GM12878 (cell line): ENCODE data around the gene AKT1. TPM values are rescaled to one million over a fixed set of nuclear protein-coding genes. Genes with fewer than 3 reads are reported as not detected.

Experiments used
- ATAC-seq: fragments of 200-7000 bp; cut with Tn5 transposase; 3 replicates; pipeline ENCODE4 v1.9.1; 2020; ENCODE audit warnings: mild to moderate bottlenecking, moderate library complexity
- BruUV-seq: library from RNA; stranded (reverse); fragments of 400-500 nt; replicated peaks from 2 replicates; lab custom pipeline; 2021; lab: Mats Ljungman, UMichigan
- CTCF ChIA-PET: fragments of 300-600 bp; sonication (Branson Sonifier 250); formaldehyde crosslinking; extraction: SDS; loops from one replicate; lab custom pipeline; 2021; ENCODE audit warnings: inconsistent platforms; lab: Yijun Ruan, JAX
- POLR2A ChIA-PET: fragments of 350-600 bp; formaldehyde crosslinking; extraction: SDS; loops from one replicate; lab custom pipeline; 2021; ENCODE audit warnings: inconsistent platforms; lab: Charles Lee
- RAD21 ChIA-PET: fragments of 300-600 bp; sonication (Branson Sonifier 250); formaldehyde crosslinking; loops from one replicate; lab custom pipeline; 2023; ENCODE audit warnings: antibody characterized with exemption; ENCODE audit not compliant: unreplicated experiment; lab: Charles Lee
- SMC1A ChIA-PET: fragments of 300-600 bp; sonication (Branson Sonifier 250); formaldehyde crosslinking; loops from one replicate; lab custom pipeline; 2023; ENCODE audit not compliant: unreplicated experiment, uncharacterized antibody; lab: Charles Lee
- DNase-seq: peaks from one replicate; pipeline ENCODE4 v3.0.0-alpha.2; 2011; ENCODE audit warnings: low read depth, low spot score
- FAIRE-seq: peaks from 3 replicates; lab custom pipeline; 2011; peaks lifted over from hg19 to GRCh38; lab: Jason Lieb, UNC
- H2AFZ ChIP-seq: 2 replicates; pipeline ENCODE4 v1.6.0; 2011; ENCODE audit warnings: low read depth, low read length, control low read depth; ENCODE audit not compliant: control insufficient read depth
- H3K27ac ChIP-seq: 2 replicates; pipeline ENCODE4 v1.5.1; 2011; ENCODE audit warnings: control low read depth; ENCODE audit not compliant: control insufficient read depth, insufficient read depth
- H3K27me3 ChIP-seq, 2 experiments: replicated peaks in 1 of 2; 2 replicates each; pipeline versions ENCODE4 v1.6.0 to v1.6.1; 2011; ENCODE audit warnings: low read length in 1 of 2; ENCODE audit not compliant: control insufficient read depth in 2 of 2, insufficient read depth in 2 of 2
- H3K36me3 ChIP-seq, 2 experiments: 2 replicates each; pipeline ENCODE4 v1.5.1; 2011; ENCODE audit warnings: low read length in 1 of 2; ENCODE audit not compliant: control insufficient read depth in 2 of 2, insufficient read depth in 2 of 2
- H3K4me1 ChIP-seq: 2 replicates; pipeline ENCODE4 v1.6.1; 2011; ENCODE audit warnings: mild to moderate bottlenecking, low read length, moderate library complexity, mixed read lengths; ENCODE audit not compliant: control insufficient read depth, insufficient read depth
- H3K4me2 ChIP-seq: 2 replicates; pipeline ENCODE4 v1.6.0; 2011; ENCODE audit warnings: control low read depth; ENCODE audit not compliant: control insufficient read depth, insufficient read depth
- H3K4me3 ChIP-seq: fragments of 200-600 bp; sonication (generic); 2 replicates; pipeline ENCODE4 v1.5.1; 2016
- H3K79me2 ChIP-seq: 2 replicates; pipeline ENCODE4 v1.6.0; 2011; ENCODE audit warnings: low read length; ENCODE audit not compliant: control insufficient read depth, insufficient read depth
- H3K9ac ChIP-seq: 2 replicates; pipeline ENCODE4 v1.8.0; 2011; ENCODE audit warnings: low read length, control low read depth, mixed read lengths; ENCODE audit not compliant: control insufficient read depth, insufficient read depth
- H3K9me3 ChIP-seq: replicated peaks from 3 replicates; pipeline ENCODE4 v1.5.1; 2011; ENCODE audit warnings: mild to moderate bottlenecking, low read length; ENCODE audit not compliant: control insufficient read depth, insufficient read depth
- H4K20me1 ChIP-seq: 2 replicates; pipeline ENCODE4 v1.6.0; 2011; ENCODE audit not compliant: control insufficient read depth, insufficient read depth
- ATF7 ChIP-seq: fragments of 450-650 bp; IDR thresholded peaks from 2 replicates; pipeline ENCODE4 v1.6.1; 2016; ENCODE audit warnings: low read depth, mild to moderate bottlenecking
- CTCF ChIP-seq, 3 experiments: IDR thresholded peaks in 2 of 3; conservative IDR thresholded peaks in 1 of 3; 2 replicates each; pipeline ENCODE4 v1.5.1; 2011; ENCODE audit warnings: low read depth in 3 of 3, low read length in 3 of 3, mild to moderate bottlenecking in 3 of 3, control low read depth in 2 of 3, moderate library complexity in 2 of 3, inconsistent platforms in 1 of 3, mixed read lengths in 1 of 3; ENCODE audit not compliant: control insufficient read depth in 2 of 3, insufficient read depth in 1 of 3; ENCODE audit errors: extremely low read depth in 1 of 3
- EGR1 ChIP-seq, 2 experiments: IDR thresholded peaks; 1 replicate in 1 of 2; 2 replicates in 1 of 2; pipeline ENCODE4 v1.6.1; 2011 to 2012; ENCODE audit warnings: low read depth in 2 of 2, low read length in 2 of 2, borderline replicate concordance in 1 of 2, mild to moderate bottlenecking in 1 of 2, moderate library complexity in 1 of 2
- JUNB ChIP-seq: IDR thresholded peaks from 2 replicates; pipeline ENCODE4 v1.6.1; 2016; ENCODE audit warnings: antibody characterized with exemption, mild to moderate bottlenecking
- MTA3 ChIP-seq: IDR thresholded peaks from 2 replicates; pipeline ENCODE4 v1.6.1; 2012; ENCODE audit warnings: low read length, inconsistent platforms, borderline replicate concordance
- NBN ChIP-seq: fragments of 450-650 bp; IDR thresholded peaks from 2 replicates; pipeline ENCODE4 v1.6.1; 2016
- NR2C1 ChIP-seq: fragments of 450-650 bp; IDR thresholded peaks from 2 replicates; pipeline ENCODE4 v1.6.1; 2017; ENCODE audit warnings: antibody characterized with exemption, mild to moderate bottlenecking, moderate library complexity
- NR2F1 ChIP-seq: fragments of 450-650 bp; conservative IDR thresholded peaks from 2 replicates; pipeline ENCODE4 v1.6.1; 2017; ENCODE audit warnings: mild to moderate bottlenecking
- POLR2A ChIP-seq: IDR thresholded peaks from 2 replicates; pipeline ENCODE4 v1.6.1; 2011; ENCODE audit warnings: low read depth, mild to moderate bottlenecking, low read length
- RAD21 ChIP-seq: IDR thresholded peaks from 2 replicates; pipeline ENCODE4 v1.6.1; 2011; ENCODE audit warnings: mild to moderate bottlenecking, low read depth, low read length, moderate library complexity; ENCODE audit not compliant: insufficient read depth
- RB1 ChIP-seq: fragments of 450-650 bp; formaldehyde crosslinking; IDR thresholded peaks from 2 replicates; pipeline ENCODE4 v1.6.1; 2017; ENCODE audit warnings: mild to moderate bottlenecking, borderline replicate concordance
- SMARCA5 ChIP-seq: fragments of 450-650 bp; IDR thresholded peaks from 2 replicates; pipeline ENCODE4 v1.6.1; 2017; ENCODE audit warnings: mild to moderate bottlenecking
- SUPT20H ChIP-seq: IDR thresholded peaks from 2 replicates; pipeline ENCODE4 v1.6.1; 2011; ENCODE audit warnings: low read depth, mild to moderate bottlenecking, low read length, moderate library complexity, borderline replicate concordance; ENCODE audit not compliant: control insufficient read depth
- TCF12 ChIP-seq: IDR thresholded peaks from 2 replicates; pipeline ENCODE4 v1.6.1; 2011; ENCODE audit warnings: low read depth, mild to moderate bottlenecking, low read length
- ZNF207 ChIP-seq: fragments of 450-650 bp; IDR thresholded peaks from 2 replicates; pipeline ENCODE4 v1.6.1; 2014; ENCODE audit warnings: antibody characterized with exemption, mild to moderate bottlenecking, borderline replicate concordance
- WGBS: methylation state at CpG from one replicate; pipeline ENCODE4 v1.1.6; 2016; ENCODE audit warnings: low lambda C conversion rate; ENCODE audit not compliant: insufficient replicate concordance, insufficient coverage; ENCODE audit errors: missing lambda C conversion rate; 5-methylcytosine and 5-hydroxymethylcytosine counted together
- in situ Hi-C: fragments of 300-500 bp; cut with MboI; formaldehyde crosslinking; loops from 9 replicates; pipeline ENCODE4 v1.14.3; 2018; ENCODE audit warnings: mixed read lengths
- intact Hi-C: fragments of 100-400 bp; cut with micrococcal nuclease; formaldehyde crosslinking; loops from one replicate; pipeline ENCODE4 v1.14.2; 2022; ENCODE audit not compliant: unreplicated experiment
- polyA plus RNA-seq, 11 experiments: library from polyadenylated mRNA; depleted of rRNA in 4 of 11; unstranded in 6 of 11; stranded (reverse) in 5 of 11; fragments of >200 nt; fragmentation: Nextera tagmentation in 4 of 11; fragmentation: Illumina TruSeq in 1 of 11; extraction: Ambion mirVana in 4 of 11; extraction: Trizol in 1 of 11; gene quantifications; 1 replicate in 1 of 11; 2 replicates in 10 of 11; pipeline versions ENCODE4 v1.2.1 to v1.2.3, GENCODE V29; 2011 to 2016; ENCODE audit warnings: inconsistent platforms in 2 of 11, missing spikeins in 2 of 11, low read depth in 1 of 11
- total RNA-seq, 4 experiments: library from RNA; depleted of rRNA in 3 of 4; stranded (reverse); fragments of >200 nt in 3 of 4; fragmentation: Illumina TruSeq in 1 of 4; extraction: Trizol in 1 of 4; gene quantifications; 2 replicates each; pipeline versions ENCODE4 v1.2.1 to v1.2.3, GENCODE V29; 2013 to 2021
- TF ChIP-seq, protein P1 (sequence below): fragments of 450-650 bp; IDR thresholded peaks from 2 replicates; pipeline ENCODE4 v1.6.1; 2017; ENCODE audit warnings: mild to moderate bottlenecking
- TF ChIP-seq, protein P2 (sequence below): IDR thresholded peaks from 2 replicates; pipeline ENCODE4 v1.6.1; 2011; ENCODE audit warnings: mild to moderate bottlenecking, low read depth, low read length, moderate library complexity; ENCODE audit not compliant: insufficient replicate concordance

AKT1 gene
- total and polyA plus RNA-seq, 10 of the 15 experiments (the other 5 are each of a cell fraction or from before 2014, with no cell fraction given) = 0.63 to 110 (median 58.9) TPM

GRCh38 chr14:104723651-104724406, 71.7 kb downstream of the AKT1 start, which contains the start of gene ADSS1:
Gene ADSS1 (plus strand): TSS chr14:104724229. CDS start chr14:104724271, 42 bp downstream.
- Histone ChIP-seq H2AFZ (peak within 1 kb of the TSS; percentile 79), H4K20me1 (no peaks in the 10 kb centered on the region), H3K4me2 (peak within 1 kb of the TSS; percentile 87), H3K27ac (no peak within 1 kb of the TSS), H3K9me3 (no peaks in the 10 kb centered on the region), H3K4me3 (peak within 1 kb of the TSS; percentile 73; the same call in 1 of the 2 replicates), H3K27me3 (peaks cover 0 to 4% of the 10 kb centered on the region in 2 experiments; a peak in 1 of 4 replicates), H3K4me1 (no peaks in the 10 kb centered on the region), H3K36me3 (no peaks in the 10 kb centered on the region), H3K79me2 (no peaks in the 10 kb centered on the region), H3K9ac (no peak within 1 kb of the TSS)
- ChIA-PET SMC1A (interaction anchor here (1.2 to 1.3 kb wide), 2 partner anchors 25 to 29 kb away, joined by 3 to 4 read pairs; no protein-coding TSS in a partner anchor), RAD21 (no interaction called here), POLR2A (no interaction called here), CTCF (interaction anchor here (0.6 to 1.2 kb wide), 2 partner anchors 15 to 102 kb away, joined by 4 to 5 read pairs; no protein-coding TSS in a partner anchor)
- no TSS peak for BruUV-seq
- in situ Hi-C loops (no loop called here), intact Hi-C loops (no loop called here)
- WGBS = 2% methylated on average over 50 of the region's 82 CpGs
- ATAC-seq (peak; percentile 90), DNase-seq (no peak), FAIRE-seq (no peak)
- TF ChIP-seq, protein P1, sequence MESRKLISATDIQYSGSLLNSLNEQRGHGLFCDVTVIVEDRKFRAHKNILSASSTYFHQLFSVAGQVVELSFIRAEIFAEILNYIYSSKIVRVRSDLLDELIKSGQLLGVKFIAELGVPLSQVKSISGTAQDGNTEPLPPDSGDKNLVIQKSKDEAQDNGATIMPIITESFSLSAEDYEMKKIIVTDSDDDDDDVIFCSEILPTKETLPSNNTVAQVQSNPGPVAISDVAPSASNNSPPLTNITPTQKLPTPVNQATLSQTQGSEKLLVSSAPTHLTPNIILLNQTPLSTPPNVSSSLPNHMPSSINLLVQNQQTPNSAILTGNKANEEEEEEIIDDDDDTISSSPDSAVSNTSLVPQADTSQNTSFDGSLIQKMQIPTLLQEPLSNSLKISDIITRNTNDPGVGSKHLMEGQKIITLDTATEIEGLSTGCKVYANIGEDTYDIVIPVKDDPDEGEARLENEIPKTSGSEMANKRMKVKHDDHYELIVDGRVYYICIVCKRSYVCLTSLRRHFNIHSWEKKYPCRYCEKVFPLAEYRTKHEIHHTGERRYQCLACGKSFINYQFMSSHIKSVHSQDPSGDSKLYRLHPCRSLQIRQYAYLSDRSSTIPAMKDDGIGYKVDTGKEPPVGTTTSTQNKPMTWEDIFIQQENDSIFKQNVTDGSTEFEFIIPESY = no peak
- no peak for TF ChIP-seq ATF7
- TF ChIP-seq SMARCA5 = peak; percentile 55; the same call in 1 of the 2 replicates
- TF ChIP-seq RAD21 = peak; percentile 34; the same call in 1 of the 2 replicates
- TF ChIP-seq POLR2A = peak; percentile 54
- no peak for TF ChIP-seq MTA3
- TF ChIP-seq NR2C1 = 0 out of 2 replicates have a peak, but pooled peaks have one; percentile 5
- TF ChIP-seq SUPT20H = no peak
- TF ChIP-seq TCF12 = no peak
- peak in 1 of 2 experiments; percentile 50; a peak in 1 of 3 replicates for TF ChIP-seq EGR1 (IDR thresholded peaks at IDR 0.05; ENCODE audit: borderline replicate concordance in 1 of 2, low read depth in 2 of 2, low read length in 2 of 2)
- TF ChIP-seq RB1 = 0 out of 2 replicates have a peak, but pooled peaks have one; percentile 34
- no peak for TF ChIP-seq ZNF207
- TF ChIP-seq CTCF (IDR thresholded peaks at IDR 0.05 in 2 of 3, conservative IDR thresholded peaks at IDR 0.05 in 1 of 3; ENCODE audit: control insufficient read depth in 2 of 3, extremely low read depth in 1 of 3, insufficient read depth in 1 of 3, low read depth in 3 of 3, low read length in 3 of 3) = peak; percentile 67 to 93 (median 87)
- TF ChIP-seq JUNB = no peak
- TF ChIP-seq, protein P2, sequence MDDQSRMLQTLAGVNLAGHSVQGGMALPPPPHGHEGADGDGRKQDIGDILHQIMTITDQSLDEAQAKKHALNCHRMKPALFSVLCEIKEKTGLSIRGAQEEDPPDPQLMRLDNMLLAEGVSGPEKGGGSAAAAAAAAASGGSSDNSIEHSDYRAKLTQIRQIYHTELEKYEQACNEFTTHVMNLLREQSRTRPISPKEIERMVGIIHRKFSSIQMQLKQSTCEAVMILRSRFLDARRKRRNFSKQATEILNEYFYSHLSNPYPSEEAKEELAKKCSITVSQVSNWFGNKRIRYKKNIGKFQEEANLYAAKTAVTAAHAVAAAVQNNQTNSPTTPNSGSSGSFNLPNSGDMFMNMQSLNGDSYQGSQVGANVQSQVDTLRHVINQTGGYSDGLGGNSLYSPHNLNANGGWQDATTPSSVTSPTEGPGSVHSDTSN = peak; percentile 9
- peak; percentile 97 for TF ChIP-seq NR2F1
- peak; percentile 27; the same call in 1 of the 2 replicates for TF ChIP-seq NBN
